H9 (cell line): ENCODE data around the gene PRR33. TPM values are rescaled to one million over a fixed set of nuclear protein-coding genes. Genes with fewer than 3 reads are reported as not detected.

ENCODE experiments used
- DNase-seq: peaks from one replicate; pipeline ENCODE4 v3.0.0-alpha.2; 2017
- H2AFZ ChIP-seq: one replicate; pipeline ENCODE4 v1.6.1; 2013; ENCODE audit warnings: mild to moderate bottlenecking, low read length, control low read depth, moderate library complexity
- H2AK5ac ChIP-seq: 2 replicates; pipeline ENCODE4 v1.6.1; 2013; ENCODE audit warnings: low read length, control low read depth, mixed read lengths; ENCODE audit not compliant: insufficient read length
- H2BK120ac ChIP-seq: one replicate; pipeline ENCODE4 v1.6.1; 2013; ENCODE audit warnings: low read depth, mild to moderate bottlenecking, low read length, control low read depth, inconsistent platforms; ENCODE audit not compliant: poor library complexity, severe bottlenecking
- H2BK12ac ChIP-seq: 2 replicates; pipeline ENCODE4 v1.6.1; 2013; ENCODE audit warnings: low read length, control low read depth, mixed read lengths, low read depth; ENCODE audit not compliant: insufficient read length
- H2BK15ac ChIP-seq: 2 replicates; pipeline ENCODE4 v1.6.1; 2013; ENCODE audit warnings: low read depth, low read length, control low read depth
- H2BK20ac ChIP-seq: one replicate; pipeline ENCODE4 v1.6.1; 2013; ENCODE audit warnings: low read depth, mild to moderate bottlenecking, low read length, control low read depth, inconsistent platforms; ENCODE audit not compliant: poor library complexity, severe bottlenecking
- H2BK5ac ChIP-seq: 2 replicates; pipeline ENCODE4 v1.6.1; 2013; ENCODE audit warnings: low read length, control low read depth, mixed read lengths; ENCODE audit not compliant: insufficient read length
- H3K14ac ChIP-seq: 2 replicates; pipeline ENCODE4 v1.6.1; 2013; ENCODE audit warnings: low read length, control low read depth; ENCODE audit not compliant: insufficient read depth
- H3K18ac ChIP-seq: 2 replicates; pipeline ENCODE4 v1.6.1; 2013; ENCODE audit warnings: low read depth, mild to moderate bottlenecking, mixed read lengths, low read length, control low read depth; ENCODE audit not compliant: insufficient read length
- H3K23ac ChIP-seq: 2 replicates; pipeline ENCODE4 v1.6.1; 2013; ENCODE audit warnings: low read length, control low read depth, mixed read lengths, low read depth; ENCODE audit not compliant: insufficient read length
- H3K23me2 ChIP-seq: 2 replicates; pipeline ENCODE4 v1.6.1; 2013; ENCODE audit warnings: low read depth, mild to moderate bottlenecking, mixed read lengths, low read length, control low read depth; ENCODE audit not compliant: insufficient read length, poor library complexity, severe bottlenecking
- H3K27ac ChIP-seq: 2 replicates; pipeline ENCODE4 v1.5.1; 2013; ENCODE audit warnings: low read length, control low read depth, mixed read lengths, low read depth; ENCODE audit not compliant: insufficient read length
- H3K27me3 ChIP-seq: 2 replicates; pipeline ENCODE4 v1.6.1; 2013; ENCODE audit warnings: low read length, control low read depth, inconsistent platforms; ENCODE audit not compliant: insufficient read depth
- H3K4ac ChIP-seq: 2 replicates; pipeline ENCODE4 v1.6.1; 2013; ENCODE audit warnings: low read depth, mild to moderate bottlenecking, control low read depth, inconsistent platforms, low read length, moderate library complexity
- H3K4me1 ChIP-seq: 2 replicates; pipeline ENCODE4 v1.6.1; 2013; ENCODE audit warnings: low read length, control low read depth, inconsistent platforms; ENCODE audit not compliant: insufficient read depth
- H3K4me2 ChIP-seq: 2 replicates; pipeline ENCODE4 v1.6.1; 2013; ENCODE audit warnings: low read length, control low read depth, mixed read lengths; ENCODE audit not compliant: insufficient read length, insufficient read depth
- H3K56ac ChIP-seq: 2 replicates; pipeline ENCODE4 v1.6.1; 2013; ENCODE audit warnings: low read depth, mild to moderate bottlenecking, mixed read lengths, low read length, control low read depth; ENCODE audit not compliant: insufficient read length
- H3K79me1 ChIP-seq: 2 replicates; pipeline ENCODE4 v1.6.1; 2013; ENCODE audit warnings: low read depth, mild to moderate bottlenecking, moderate library complexity, low read length, control low read depth, inconsistent platforms; ENCODE audit not compliant: insufficient read depth, poor library complexity, severe bottlenecking
- H3K79me2 ChIP-seq: 2 replicates; pipeline ENCODE4 v1.6.1; 2013; ENCODE audit warnings: low read length, control low read depth, inconsistent platforms; ENCODE audit not compliant: insufficient read depth
- H3K9ac ChIP-seq: 2 replicates; pipeline ENCODE4 v1.6.1; 2013; ENCODE audit warnings: low read length, control low read depth, mixed read lengths; ENCODE audit not compliant: insufficient read length; ENCODE audit errors: extremely low read depth
- H3K9me3 ChIP-seq: one replicate; pipeline ENCODE4 v1.6.1; 2013; ENCODE audit warnings: low read depth, low read length, inconsistent platforms; ENCODE audit not compliant: control insufficient read depth
- H3T11ph ChIP-seq: one replicate; pipeline ENCODE4 v1.6.1; 2013; ENCODE audit warnings: mild to moderate bottlenecking, low read length, control low read depth, inconsistent platforms
- H4K20me1 ChIP-seq: one replicate; pipeline ENCODE4 v1.6.1; 2013; ENCODE audit not compliant: control insufficient read depth, insufficient read length, insufficient read depth
- H4K5ac ChIP-seq: 2 replicates; pipeline ENCODE4 v1.6.1; 2013; ENCODE audit warnings: low read depth, mild to moderate bottlenecking, mixed read lengths, low read length, control low read depth; ENCODE audit not compliant: insufficient read length
- H4K8ac ChIP-seq: replicated peaks from 2 replicates; pipeline ENCODE4 v1.6.1; 2013; ENCODE audit warnings: low read length, control low read depth, mixed read lengths, low read depth; ENCODE audit not compliant: insufficient read length
- H4K91ac ChIP-seq: 2 replicates; pipeline ENCODE4 v1.6.1; 2013; ENCODE audit warnings: low read depth, mild to moderate bottlenecking, moderate library complexity, mixed read lengths, low read length, control low read depth; ENCODE audit not compliant: insufficient read length
- H3K27ac Mint-ChIP-seq, 3 experiments: 2 replicates in 2 of 3; 3 replicates in 1 of 3; pipeline ENCODE4 v1.8.0; 2020 to 2021; ENCODE audit warnings: mixed read lengths in 3 of 3, mild to moderate bottlenecking in 1 of 3, moderate library complexity in 1 of 3
- H3K27me3 Mint-ChIP-seq: 2 replicates; pipeline ENCODE4 v1.8.0; 2021; ENCODE audit warnings: low read depth, mild to moderate bottlenecking, moderate library complexity, mixed read lengths
- H3K36me3 Mint-ChIP-seq, 3 experiments: 2 replicates in 2 of 3; 3 replicates in 1 of 3; pipeline ENCODE4 v1.8.0; 2020 to 2021; ENCODE audit warnings: low read depth in 3 of 3, mixed read lengths in 3 of 3; ENCODE audit not compliant: insufficient read depth in 1 of 3
- H3K4me1 Mint-ChIP-seq, 2 experiments: 2 replicates each; pipeline ENCODE4 v1.8.0; 2020; ENCODE audit warnings: mixed read lengths in 2 of 2
- H3K4me3 Mint-ChIP-seq, 2 experiments: 2 replicates in 1 of 2; 3 replicates in 1 of 2; pipeline ENCODE4 v1.8.0; 2020 to 2021; ENCODE audit warnings: mild to moderate bottlenecking in 2 of 2, mixed read lengths in 2 of 2, moderate library complexity in 1 of 2
- H3K9me3 Mint-ChIP-seq, 2 experiments: 2 replicates in 1 of 2; 3 replicates in 1 of 2; pipeline ENCODE4 v1.8.0; 2020; ENCODE audit warnings: mild to moderate bottlenecking in 2 of 2, mixed read lengths in 2 of 2, moderate library complexity in 1 of 2
- CTCF ChIP-seq: fragments of 200-600 bp; sonication (generic); conservative IDR thresholded peaks from 3 replicates; pipeline ENCODE4 v1.8.0; 2021; ENCODE audit warnings: antibody characterized with exemption, mild to moderate bottlenecking
- WGBS: extraction: QIAGEN DNeasy Blood & Tissue Kit; methylation state at CpG from one replicate; pipeline ENCODE4 v1.1.7; 2013; ENCODE audit warnings: missing lambda C conversion rate, low lambda C conversion rate, mixed read lengths; ENCODE audit not compliant: insufficient read length; ENCODE audit errors: extremely low coverage; 5-methylcytosine and 5-hydroxymethylcytosine counted together
- total RNA-seq: library from RNA; stranded (reverse); gene quantifications from 2 replicates; pipeline ENCODE4 v1.2.1, GENCODE V29; 2021

Gene PRR33
- total RNA-seq, 1 experiment from 2014 or later, result not detected

GRCh38 chr11:1847006-1847735 is 44.5 kb downstream of the PRR33 start:
- H3K4me2 ChIP-seq, result no peak overlapping the region
- no peak overlapping the region for H2AK5ac ChIP-seq
- no peaks in the 10 kb centered on the region for H3K36me3 Mint-ChIP-seq
- H3K4me1 ChIP-seq, result no peaks in the 10 kb centered on the region
- no peaks in the 10 kb centered on the region for H3K23me2 ChIP-seq
- H3K27me3 Mint-ChIP-seq, result peaks cover 27% of the 10 kb centered on the region
- no peak overlapping the region for H2BK120ac ChIP-seq
- no peak overlapping the region for H2BK12ac ChIP-seq
- H4K8ac ChIP-seq, result no peak overlapping the region
- H3K79me2 ChIP-seq, result no peaks in the 10 kb centered on the region
- no peak overlapping the region for H2AFZ ChIP-seq
- no peak overlapping the region for H3T11ph ChIP-seq
- no peak overlapping the region; the same call in 1 of the 2 replicates for H3K14ac ChIP-seq
- no peak overlapping the region for H3K56ac ChIP-seq
- H3K23ac ChIP-seq, result no peak overlapping the region
- no peaks in the 10 kb centered on the region for H3K9me3 ChIP-seq
- TF ChIP-seq CTCF, result no peak
- no peaks in the 10 kb centered on the region for H3K79me1 ChIP-seq
- H2BK20ac ChIP-seq, result no peak overlapping the region
- peaks cover 2 to 7% of the 10 kb centered on the region in 2 experiments; a peak in 3 of 4 replicates for H3K4me1 Mint-ChIP-seq
- no peak overlapping the region for H2BK5ac ChIP-seq
- H3K18ac ChIP-seq, result no peak overlapping the region
- no peak overlapping the region for H3K4ac ChIP-seq
- no peak overlapping the region for H2BK15ac ChIP-seq
- no peak overlapping the region for H4K5ac ChIP-seq
- H3K9ac ChIP-seq, result no peak overlapping the region
- no peak overlapping the region for H4K91ac ChIP-seq
- peak overlapping the region in 2 of 3 experiments; percentile 57 to 89; a peak in 2 of 7 replicates for H3K27ac Mint-ChIP-seq
- no peak overlapping the region for H3K27ac ChIP-seq
- no peak for DNase-seq
- no peaks in the 10 kb centered on the region for H3K27me3 ChIP-seq
- no peaks in the 10 kb centered on the region for H4K20me1 ChIP-seq
- no peak overlapping the region for H3K4me3 Mint-ChIP-seq
- H3K9me3 Mint-ChIP-seq, result no peaks in the 10 kb centered on the region
- no CpG with 5 or more reads among the region's 34 CpGs for WGBS
